HG03571 (cell line): Measurements from ENCODE around the gene BRMS1.
A peak's percentile ranks its signal among the peaks of the same experiment; 100 is the strongest.
"Not testable (repeated sequence)": the region's sequence is repeated elsewhere in the genome, so short reads cannot be mapped to it uniquely, and the experiment has no call there.

Experiments used
- ATAC-seq: cut with Tn5 transposase; IDR thresholded peaks from one replicate; pipeline ENCODE4 v1.9.1; 2021; ENCODE audit not compliant: unreplicated experiment

Gene BRMS1

DNA sequence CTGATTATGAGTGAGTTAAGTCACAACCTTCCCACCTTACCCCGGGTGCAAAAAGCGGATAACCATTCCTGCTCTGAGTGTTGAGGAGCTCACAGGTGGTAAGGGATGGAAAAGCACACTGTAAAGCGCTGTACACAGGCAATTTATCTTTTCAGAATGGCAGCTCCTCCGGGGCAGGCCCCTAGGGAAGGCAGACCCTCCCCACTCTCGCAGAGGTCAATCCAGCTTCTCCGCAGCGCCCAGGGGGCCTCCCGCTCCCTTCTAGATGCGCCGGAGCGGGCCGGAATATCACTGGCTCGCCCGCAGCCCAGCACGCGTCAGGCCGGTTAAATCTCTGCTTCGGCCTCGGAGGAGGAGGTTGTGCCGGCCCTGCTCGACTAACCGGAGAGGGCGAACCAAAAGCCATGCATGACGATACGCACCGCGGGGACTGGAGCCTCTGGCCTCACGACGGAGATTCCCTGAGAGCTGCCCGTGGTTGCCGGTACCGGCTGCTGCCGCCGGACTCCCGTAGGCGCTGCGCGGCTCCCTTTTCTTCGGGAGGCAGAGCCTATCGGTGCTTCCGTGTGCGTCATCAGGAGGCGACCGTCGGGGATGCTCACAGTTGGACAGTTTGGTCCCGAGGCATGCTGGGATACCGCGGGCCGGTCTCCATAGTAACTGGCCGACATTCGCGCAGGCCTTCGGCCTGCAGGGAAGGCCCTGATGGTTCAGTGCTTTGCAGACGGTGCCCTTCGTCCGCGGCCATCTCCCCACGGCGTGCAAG, at the start of gene BRMS1:
Gene BRMS1 (minus strand): TSS at position 555 of the 766 bp plus-strand sequence. CDS start 2,870 bp downstream, outside the sequence.
- peak; percentile 62 for ATAC-seq

GRCh38 chr11:66393954-66394353, 49.0 kb upstream of the BRMS1 start:
- ATAC-seq: no peak

GRCh38 chr11:66391322-66391721, 46.4 kb upstream of the BRMS1 start:
- ATAC-seq: no peak

DNA sequence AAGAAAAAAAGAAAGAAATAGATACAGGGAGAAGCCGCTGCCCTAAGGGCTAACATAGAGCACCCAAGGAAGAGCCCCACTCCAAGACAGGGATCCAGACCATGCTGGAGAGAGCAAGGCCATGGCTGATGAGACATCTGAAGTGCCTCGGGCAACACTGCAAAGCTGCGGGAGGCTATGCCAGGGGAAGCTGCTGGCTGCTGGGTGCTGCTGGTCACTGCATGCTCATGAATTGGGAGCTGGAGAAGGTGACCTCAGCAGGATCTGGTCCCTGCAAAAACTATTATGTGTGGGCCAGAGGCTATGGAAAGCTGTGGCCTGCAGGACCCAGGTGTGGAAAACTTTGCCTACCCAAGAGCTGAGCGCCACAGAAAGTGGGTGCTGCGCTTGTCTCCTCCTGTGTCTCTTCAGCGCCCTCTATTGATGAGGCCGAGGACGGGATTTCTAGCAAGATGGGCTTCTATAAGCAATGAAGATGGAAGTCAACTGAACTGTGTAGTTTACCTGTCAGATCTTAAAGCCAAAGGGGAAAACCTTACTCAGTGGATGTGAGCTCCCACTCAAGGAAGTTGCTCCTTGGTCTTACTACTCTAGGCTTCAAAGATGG, 44.0 kb upstream of the BRMS1 start:
- no peak for ATAC-seq

- ATAC-seq: no peak
Measured at GRCh38 chr11:66386171-66387069, 41.5 kb upstream of the BRMS1 start.

- not testable (repeated sequence) for ATAC-seq
Measured at GRCh38 chr11:66384316-66384715, 39.4 kb upstream of the BRMS1 start.

GRCh38 chr11:66380264-66380663, 35.4 kb upstream of the BRMS1 start:
- ATAC-seq: not testable (repeated sequence)

DNA sequence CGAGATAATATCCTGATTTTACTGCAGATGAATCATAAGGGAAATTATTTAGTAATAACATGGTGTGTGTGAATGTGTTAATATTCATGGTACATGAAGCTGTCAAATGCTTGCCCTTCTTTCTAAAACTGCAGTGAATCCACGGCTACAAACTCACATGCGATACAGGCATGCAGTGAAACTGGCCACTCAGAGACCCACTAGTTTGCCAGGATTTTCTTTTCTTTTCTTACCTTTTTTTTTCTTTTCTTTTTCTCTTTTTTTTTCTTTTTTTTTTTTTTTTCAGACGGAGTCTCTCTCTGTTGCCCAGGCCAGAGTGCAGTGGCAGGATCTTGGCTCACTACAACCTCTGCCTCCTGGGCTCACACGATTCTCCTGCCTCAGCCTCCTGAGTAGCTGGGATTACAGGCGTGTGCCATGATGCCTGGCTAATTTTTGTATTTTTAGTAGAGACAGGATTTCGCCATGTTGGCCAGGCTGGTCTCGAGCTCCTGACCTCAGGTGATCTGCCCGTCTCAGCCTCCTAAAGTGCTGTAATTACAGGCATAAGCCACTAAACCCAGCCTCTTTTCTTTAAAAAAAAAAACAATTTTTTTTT, 28.9 kb upstream of the BRMS1 start:
- not testable (repeated sequence) for ATAC-seq

DNA sequence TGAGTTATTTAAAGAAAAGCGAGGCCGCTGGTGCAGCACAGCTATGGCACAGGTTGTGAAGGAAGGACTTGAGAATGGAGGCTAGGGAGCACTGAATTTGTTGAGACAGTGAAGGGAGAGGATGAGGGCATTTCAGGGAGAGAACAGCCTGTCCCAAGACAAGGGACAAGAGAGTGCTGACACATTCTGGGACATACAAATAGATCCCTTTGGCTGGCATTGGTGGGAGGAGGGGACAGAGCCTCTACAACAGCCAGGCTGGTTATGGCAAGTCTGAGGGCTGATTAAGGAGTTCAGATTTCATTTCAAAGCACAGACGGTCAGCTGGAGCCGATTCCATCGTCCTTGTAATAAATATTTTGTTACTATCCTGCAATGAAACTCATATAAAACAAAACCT, 28.4 kb upstream of the BRMS1 start:
- no peak for ATAC-seq

GRCh38 chr11:66371627-66372415, 26.9 kb upstream of the BRMS1 start, which contains the start of gene SLC29A2:
Gene SLC29A2 (minus strand): TSS chr11:66371760. CDS start chr11:66371591, 169 bp downstream.
- ATAC-seq: peak; percentile 55

DNA sequence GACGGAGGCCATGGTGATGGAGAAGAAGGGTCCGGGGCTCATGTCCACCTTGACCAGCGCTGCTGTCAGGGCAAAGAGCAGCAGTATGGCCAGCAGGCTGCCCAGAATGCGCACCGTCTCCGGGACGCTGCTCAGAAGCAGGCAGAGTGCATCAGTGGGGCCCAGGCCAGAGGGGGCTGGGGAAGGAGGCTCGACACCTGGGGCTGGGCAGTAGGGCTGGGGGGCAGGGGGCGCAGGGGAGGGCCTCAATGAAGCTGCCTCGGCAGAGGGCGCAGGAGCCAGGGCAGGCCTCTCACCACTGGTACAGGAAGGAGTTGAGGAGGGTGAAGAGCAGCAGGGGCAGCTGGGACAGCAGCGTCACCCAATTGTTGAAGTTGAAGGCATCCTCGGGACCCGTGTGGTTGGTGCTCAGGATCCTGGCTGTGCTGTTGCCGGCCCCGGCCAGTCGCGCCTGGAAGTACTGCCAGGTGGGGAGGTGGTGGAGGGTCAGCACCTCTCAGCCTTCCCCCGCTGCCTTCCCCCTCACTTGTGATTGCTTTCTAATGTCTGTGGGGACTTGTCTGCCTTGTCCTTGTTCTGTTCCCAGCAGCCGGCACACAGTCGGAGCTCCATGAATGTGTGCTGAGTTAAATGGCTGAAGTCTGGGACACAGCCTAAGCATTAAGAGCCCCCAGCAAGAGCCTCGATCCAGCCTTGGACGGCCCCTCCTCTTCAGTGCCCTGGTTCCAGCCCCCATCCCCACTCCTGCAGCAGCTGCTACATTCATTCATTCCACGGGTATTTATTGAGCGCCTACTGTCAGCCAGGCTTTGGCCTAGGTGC, 24.4 kb upstream of the BRMS1 start:
- no peak for ATAC-seq

- ATAC-seq: no peak
Measured at GRCh38 chr11:66368484-66368883, 23.6 kb upstream of the BRMS1 start.

GRCh38 chr11:66367561-66368312, 22.8 kb upstream of the BRMS1 start:
- no peak for ATAC-seq

DNA sequence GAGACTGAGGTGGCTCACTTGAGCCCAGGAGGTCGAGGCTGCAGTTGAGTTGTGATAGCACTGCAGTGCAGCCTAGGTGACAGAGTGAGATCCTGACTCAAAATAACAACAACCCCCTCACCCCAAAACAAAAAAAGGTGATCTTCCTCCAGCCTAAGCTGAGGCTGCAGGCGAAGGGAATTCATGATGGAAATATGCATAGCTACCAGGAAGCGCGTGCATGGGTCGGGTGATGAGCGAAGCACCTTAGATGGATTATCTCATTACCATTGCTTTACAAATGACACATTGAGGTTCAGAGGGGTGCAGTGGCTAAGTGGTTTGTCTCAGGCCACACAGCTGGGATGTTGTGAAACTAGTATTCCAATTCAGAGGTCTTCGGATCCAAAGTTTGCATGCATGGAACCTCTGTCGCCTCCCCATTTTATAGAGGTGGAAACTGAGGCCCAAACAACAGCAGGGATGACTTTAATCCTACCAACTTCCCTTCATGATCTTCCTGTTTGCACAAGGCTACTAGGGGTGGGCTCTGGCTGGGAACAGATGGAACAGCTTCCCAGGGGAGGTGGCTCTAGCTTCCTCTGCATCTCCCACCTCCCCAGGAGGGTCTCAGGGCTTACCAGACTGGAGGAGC, 22.1 kb upstream of the BRMS1 start:
- ATAC-seq: no peak

GRCh38 chr11:66365711-66366619, 21.1 kb upstream of the BRMS1 start:
- no peak for ATAC-seq

DNA sequence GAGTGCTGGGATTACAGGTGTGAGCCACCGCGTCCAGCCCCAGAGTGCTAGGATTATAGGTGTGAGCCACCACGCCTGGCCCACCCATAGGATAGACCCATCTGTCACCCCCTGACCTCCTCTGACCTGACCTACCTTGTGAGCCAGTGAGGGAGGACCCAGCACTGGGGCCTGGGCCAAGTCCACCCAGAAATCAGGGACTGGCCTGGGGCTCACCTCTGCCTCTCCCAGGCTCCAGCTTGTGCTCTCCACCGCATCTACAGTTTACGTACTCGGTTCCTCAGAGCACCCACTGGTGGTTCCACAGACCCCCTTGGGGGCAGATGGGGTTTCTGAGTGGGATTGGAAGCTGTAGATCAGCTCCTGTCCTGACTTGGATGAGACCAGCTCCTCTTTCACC, 20.3 kb upstream of the BRMS1 start:
- no peak for ATAC-seq
